ENCODE measurements around the gene MGAT3.

DNA sequence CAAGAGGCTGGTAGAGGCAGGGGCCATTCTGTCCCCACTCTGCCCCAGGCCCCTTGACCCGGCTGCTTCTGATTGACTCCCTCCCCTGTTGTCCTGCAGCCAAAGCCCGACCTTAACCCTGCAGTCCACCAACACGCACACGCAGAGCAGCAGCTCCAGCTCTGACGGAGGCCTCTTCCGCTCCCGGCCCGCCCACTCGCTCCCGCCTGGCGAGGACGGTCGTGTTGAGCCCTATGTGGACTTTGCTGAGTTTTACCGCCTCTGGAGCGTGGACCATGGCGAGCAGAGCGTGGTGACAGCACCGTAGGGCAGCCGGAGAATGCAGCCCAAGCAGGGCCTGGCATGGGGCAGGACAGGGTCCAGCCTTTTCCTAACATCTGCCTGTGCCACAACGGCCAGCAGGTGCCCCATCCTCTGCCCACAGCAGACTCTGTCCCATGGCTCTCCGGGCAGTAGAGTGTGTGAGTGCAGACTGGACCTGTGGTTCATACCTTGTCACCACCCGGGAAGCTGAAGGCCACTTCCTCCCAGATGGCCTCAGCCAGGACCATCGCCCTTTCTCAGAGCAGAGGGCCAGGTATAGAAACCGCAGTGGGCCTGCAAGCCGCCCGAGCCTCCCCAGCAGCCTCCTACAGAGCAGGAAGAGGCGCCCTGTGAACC is 26.8 kb upstream of the MGAT3 start:
- TF ChIP-seq MXI1 (IDR thresholded peaks at IDR 0.05; ENCODE audit: low read depth, low read length) (no peak), RXRA (IDR thresholded peaks at IDR 0.05; ENCODE audit: borderline replicate concordance, low read depth) (no peak), TEAD4 (IDR thresholded peaks at IDR 0.05; ENCODE audit: borderline replicate concordance, insufficient read depth) (no peak), CTCF (IDR thresholded peaks at IDR 0.05) (no peak)

Measured in SK-N-SH (cell line).